NCI-H2107 treated with DMSO at 0.1 percent for 48 hours (cell line): Measurements from ENCODE around the gene KLC1.

Experiments
- DNase-seq: peaks from one replicate; lab custom pipeline; 2025; ENCODE audit not compliant: unreplicated experiment; lab: John Stamatoyannopoulos, UW

KLC1 gene

DNA sequence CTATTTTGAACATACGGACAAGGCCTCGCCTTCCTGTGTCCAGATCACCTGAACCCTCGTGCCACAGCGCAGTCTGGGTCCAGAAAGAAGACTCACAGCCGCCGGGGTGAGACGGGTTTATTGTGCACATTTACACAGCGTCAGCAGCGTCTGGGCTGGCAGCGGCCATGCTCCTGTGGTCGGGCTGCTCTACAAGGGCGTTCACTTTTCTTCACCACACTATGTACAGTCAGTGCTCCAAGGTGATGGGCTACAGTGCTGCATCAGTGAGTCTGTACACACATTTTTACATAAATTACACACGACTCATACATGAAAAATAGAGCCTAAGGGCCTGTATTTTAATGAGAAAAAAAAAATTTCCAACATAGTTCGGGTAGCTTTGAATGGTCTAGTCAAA lies 104.6 kb downstream of the KLC1 start:
- no peak for DNase-seq

DNA sequence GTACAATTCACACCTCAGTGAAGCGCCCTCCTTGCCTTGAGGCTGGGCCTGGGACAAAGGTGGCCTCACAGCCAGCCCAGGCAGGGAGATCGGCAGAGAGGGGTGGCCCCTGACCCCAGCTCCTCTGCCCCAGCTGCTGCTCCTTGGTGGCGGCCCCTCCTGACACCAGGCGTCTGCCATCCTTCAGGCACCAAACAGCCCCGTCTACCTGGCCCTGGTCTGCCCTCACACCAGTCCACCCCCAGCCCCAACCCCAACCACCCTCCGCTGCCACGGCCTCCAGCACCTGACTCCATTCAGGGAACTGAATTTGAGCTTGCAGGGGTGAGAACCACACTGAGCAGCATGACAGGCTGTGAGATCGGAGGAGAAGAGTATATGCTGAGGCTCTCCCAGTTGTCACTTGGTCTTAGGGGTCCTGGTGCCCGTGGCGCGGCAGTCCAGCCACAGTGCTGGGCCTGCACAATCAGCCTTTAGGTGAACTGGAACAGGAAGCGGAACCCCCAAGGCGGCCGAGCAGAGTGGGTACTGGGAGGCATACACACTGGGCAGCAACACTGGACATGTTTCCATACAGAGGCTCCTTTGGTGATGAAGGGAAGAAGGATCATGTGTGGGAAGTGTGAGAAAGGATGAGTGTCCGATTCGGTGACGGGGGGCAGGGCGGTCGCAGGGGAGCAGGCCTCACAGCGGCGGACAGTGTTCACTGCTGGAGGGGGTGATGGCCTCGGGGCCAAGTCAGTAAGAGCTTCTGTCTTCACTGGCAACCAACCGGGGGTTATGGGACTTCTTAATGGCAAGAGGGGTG lies 105.3 kb downstream of the KLC1 start:
- DNase-seq = no peak

DNA sequence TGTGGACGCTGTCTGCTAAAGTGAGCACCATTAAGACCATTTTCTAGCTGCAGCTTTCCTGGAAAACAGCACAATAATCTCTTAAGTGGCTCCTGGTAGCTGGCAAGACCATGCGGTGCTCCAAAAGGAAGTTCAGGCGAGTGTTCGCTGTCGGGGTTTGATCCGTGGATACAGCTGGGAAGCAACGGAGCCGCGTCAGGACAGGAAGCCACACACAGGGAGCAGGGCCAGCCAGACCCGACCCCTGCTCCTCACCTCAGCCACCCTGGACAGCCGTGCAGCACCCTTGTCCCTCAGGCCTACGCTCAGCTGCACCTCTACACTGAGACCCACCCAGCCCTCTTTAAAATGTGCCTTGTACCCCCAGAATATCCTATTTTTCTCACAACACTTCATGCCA lies 106.0 kb downstream of the KLC1 start:
- DNase-seq = no peak

DNA sequence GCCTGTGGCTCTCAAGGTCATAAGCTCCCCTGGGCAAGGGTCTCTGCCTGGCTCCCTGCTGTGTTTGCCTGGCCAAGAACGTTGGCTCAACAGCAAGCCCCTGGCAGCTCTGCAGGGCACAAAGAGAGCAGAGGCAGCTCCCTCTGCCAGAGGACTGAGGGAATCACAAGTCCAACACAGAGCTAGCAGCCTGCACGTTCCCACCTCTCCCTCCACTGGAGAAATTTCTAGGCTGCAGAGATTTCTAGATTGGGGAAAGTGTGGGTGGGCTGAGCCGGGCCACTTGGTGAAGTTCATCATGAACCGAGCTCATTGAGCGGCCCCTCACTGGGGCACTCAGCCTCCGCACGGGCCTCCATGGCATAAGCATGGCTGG lies 106.4 kb downstream of the KLC1 start:
- DNase-seq = no peak

DNA sequence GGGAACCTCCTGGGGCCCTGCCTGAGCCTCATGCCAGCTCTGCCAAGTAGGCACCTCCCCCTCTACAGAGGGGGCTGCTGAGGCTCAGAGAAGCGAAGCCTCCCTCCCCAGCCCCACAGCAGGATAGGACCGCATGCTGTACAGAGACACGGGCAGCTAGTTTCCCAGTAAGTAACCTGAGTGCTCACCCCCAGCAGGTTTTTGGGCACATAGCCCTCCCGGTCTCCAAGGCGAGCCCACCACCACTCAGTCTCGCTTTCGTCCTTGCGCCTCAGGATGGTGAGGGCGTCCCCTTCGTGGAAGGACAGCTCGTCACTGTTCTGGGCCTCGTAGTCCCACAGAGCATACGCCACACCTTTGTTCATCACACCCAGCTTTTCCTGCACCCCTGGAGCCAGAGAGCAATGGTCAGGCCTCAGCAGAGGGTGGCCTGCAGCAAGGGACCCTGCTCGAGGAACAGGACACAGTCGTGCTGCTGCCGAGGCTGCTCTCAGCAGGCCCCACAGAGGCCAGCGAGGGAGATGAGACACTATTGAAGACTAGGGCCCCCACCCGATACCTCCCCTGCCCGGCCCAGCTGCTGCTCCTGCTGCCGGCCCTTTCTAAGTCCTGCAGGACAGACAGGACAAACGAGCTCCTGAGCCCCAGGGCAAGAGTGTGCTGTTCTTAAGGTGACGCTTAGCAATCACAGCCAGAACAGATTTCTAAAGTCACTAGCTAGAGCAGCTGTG lies 107.0 kb downstream of the KLC1 start:
- DNase-seq = no peak

DNA sequence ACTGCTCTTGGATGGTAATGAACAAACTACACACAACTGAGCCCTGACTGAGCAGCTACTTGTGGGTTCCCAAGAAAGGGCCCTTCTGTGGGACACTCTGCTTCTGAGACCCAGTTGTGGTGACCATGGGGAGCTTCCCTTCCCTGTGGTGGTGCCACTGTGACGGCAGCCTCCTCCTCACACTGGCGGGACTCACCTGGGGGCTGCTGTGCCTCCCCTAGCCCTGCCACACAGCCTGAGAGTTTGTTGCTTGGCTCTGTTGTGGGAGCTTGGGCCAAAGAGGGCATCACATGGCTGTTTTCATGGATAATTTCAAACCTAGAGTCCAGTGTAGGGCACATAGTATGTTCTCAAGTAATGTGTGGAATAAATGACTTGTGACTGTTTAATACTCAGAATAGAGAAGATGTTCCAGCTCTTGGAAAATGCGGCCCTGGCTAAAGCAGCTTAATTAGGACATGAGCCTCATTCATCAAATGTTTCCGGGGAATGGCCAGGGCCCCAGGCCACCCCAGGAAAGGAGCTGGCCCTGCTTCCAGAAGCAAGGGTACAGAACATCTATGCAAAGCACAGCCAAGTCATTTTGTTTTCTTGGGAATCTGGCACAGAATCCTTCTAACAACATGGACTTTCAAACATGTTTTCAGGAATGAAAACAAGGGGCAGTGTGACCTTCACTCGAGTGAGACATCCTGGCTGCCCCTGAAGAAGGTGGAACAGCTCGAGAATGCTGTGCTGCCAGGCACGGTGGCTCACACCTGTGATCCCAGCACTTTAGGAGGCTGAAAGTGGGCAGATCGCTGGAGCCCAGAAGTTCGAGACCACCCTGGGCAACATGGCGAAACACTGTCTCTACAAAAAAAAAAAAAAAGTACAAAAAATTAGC lies 107.8 kb downstream of the KLC1 start:
- no peak for DNase-seq

DNA sequence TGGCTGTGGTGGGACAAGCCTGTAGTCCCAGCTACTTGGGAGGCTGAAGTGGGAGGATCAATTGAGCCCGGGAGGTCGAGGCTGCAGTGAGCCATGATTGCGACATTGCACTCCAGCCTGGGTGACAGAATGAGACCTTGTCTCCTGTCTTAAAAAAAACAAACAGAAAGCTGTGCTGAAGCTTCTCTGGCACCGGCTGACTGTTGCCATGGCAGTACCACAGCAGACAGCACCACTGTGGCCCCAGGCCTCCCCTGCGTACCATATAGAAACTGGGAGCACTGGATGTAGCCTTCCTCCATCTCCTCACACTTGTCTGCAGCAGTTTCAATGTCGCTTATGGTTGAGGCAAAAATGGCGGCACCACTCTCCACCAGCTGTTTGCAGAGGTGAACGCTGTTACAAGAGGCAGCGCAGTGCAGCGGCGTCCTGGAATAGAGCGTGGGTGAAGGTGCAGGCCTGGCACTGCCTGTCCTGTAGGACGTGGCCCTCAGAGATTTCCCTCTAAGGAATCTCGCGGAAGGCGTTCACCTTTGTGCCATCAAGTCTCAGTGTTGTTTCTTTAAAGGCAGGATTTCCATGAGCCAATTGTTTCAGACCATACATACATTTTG lies 108.5 kb downstream of the KLC1 start:
- no peak for DNase-seq

DNA sequence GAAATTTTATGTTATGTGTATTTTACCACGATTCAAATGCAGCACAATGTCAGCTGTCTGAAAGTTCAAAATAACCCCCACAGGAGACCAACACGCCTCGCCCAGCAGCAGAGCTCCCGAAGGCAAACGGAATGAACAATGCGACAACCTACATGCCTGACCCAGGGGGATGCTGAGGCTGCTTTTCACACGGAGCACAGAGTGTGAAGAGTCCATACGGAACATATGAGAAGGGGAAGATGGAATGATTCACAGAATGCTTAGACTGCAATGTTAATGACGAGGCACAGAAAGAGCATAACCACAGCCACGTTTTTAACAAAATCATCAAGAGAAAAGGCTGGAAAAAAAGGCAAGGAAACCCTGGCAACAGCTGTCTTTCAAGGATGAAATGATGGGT lies 109.2 kb downstream of the KLC1 start:
- DNase-seq = no peak

DNA sequence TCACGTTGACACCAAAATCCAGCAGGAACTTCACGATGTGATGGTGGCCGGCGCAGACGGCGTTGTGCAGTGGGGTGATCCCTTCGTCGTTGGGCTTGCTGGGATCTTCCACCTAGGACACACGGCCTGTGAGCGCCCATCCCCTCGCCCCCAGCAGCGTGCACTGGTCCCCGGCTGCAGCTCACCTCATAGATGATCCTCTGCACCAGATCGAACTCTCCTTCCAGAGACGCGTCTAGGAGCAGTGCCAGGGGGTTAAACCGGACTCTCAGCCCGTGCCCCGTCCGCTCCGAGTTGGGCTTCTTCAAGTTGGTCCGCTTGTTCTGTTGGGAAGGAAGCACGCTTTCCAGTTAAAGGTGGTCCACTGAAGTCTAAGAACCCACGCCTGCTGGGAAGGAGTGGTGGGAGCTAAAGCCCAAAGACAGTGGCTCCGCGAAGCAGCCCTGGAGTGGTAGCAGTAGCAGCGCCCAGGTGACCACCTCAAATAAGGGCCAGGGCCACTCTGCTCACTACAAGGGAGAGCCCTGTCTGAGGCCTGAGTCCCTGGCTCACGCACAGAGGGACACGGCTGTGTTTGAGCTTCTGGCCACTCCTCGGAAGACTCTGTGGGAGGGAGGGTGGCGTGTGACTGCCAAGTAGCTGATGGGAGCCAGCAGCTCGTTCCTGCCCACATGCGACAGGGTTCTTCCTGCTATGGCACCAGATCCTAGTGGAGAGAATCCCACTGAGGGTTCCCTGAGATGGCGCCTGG lies 109.9 kb downstream of the KLC1 start:
- DNase-seq = no peak

DNA sequence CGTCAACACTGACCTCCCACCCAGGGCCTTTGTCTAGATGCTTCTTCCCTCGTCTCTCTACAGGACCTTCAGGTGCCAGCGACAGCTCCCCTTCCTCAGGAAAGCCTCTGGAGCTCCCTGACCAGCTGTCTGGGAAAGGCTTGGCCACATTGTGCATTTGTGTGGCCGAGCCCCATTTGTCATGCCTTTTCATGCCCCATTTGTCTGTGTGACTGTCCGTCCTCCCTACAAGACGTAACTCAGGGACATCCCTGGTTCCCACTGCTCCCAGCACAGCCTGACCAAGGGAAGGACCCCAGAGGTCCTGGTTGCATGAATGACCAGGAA lies 110.4 kb downstream of the KLC1 start:
- no peak for DNase-seq

DNA sequence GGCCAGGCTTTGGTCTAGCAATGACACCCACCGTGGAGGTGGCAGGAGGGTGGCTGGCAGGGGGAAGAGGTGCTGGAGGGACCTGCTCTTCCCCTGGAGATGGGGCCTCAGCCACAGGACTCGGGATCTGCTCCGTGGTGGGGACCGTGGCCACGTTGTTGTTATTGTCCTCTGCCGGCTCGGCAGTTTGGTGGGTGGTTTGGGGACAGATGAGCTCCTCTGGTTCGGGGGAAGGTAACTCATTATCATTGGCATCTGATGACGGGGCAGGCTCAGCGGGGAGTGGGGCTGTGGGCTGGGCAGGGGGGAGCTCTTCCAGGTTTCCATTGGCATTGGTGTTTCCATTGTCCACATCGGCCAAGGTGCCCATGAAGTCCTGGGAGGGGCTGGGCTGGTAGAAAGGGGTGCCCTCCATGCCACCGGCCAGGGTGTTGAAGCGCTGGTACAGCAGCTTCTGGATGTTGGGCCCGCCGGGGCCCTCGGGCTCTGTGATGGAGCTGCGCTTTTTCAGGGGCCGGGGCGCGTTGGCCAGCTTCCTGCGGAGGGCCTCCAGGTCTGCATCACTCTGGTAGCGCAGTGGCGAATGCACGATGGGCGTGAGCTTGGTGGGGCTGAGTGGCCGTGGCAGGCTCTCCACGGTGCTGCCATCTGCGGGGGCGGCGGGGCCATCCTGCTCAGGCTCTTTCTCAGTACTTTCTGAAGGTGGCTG lies 110.9 kb downstream of the KLC1 start:
- DNase-seq = no peak

DNA sequence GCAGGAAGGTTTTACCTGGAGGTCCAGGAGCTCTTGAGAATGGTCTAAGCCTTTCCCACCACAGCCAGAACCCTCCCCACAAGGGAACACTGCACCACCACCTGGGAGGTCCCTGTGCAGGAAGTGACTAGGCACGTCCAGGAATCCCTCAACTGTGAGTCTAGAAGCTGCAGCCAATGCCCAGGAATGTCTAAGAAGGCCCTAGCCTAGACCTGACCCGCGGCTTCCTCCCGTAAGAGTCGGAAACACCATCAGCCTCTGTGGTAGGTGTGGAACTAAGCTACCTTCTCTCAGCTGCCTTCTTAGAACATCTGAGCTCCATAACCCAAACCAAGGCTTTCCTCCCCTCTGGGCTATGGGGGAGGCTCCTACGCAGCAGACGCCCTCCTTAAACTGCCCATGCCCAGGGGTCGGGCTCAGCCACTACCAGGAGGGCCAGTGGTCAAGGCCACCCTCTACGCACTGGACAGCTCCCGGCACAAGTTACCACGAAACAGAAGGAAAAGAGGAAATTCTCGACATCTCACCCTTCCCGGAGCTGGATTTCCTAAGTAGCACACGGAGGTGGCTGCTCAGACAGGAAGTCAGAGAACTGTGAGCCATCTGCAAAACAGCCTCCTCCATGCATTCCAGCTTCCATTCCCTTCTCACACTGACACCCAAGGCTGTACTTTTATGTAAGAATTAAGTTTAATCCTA lies 112.1 kb downstream of the KLC1 start:
- no peak for DNase-seq

DNA sequence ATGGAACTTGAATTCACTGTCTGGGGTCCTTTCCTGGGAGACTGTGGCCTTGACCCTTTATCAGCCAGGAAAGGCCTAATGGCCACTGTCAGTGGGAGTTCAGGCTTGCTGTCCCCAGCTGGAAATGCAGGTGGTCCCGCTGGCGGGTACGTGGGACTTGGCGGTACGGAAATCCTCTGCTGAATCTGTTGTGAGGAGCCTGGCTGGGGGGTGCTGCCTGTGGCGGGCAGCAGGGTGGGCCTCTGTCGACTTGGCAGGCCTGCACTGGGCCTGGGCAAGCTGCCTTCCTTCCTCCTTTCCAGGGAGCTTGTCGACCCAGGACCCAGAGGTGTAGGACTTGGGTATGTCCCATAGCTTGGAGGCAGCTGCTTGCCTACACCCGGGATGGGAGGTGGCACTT lies 112.9 kb downstream of the KLC1 start:
- DNase-seq = no peak

DNA sequence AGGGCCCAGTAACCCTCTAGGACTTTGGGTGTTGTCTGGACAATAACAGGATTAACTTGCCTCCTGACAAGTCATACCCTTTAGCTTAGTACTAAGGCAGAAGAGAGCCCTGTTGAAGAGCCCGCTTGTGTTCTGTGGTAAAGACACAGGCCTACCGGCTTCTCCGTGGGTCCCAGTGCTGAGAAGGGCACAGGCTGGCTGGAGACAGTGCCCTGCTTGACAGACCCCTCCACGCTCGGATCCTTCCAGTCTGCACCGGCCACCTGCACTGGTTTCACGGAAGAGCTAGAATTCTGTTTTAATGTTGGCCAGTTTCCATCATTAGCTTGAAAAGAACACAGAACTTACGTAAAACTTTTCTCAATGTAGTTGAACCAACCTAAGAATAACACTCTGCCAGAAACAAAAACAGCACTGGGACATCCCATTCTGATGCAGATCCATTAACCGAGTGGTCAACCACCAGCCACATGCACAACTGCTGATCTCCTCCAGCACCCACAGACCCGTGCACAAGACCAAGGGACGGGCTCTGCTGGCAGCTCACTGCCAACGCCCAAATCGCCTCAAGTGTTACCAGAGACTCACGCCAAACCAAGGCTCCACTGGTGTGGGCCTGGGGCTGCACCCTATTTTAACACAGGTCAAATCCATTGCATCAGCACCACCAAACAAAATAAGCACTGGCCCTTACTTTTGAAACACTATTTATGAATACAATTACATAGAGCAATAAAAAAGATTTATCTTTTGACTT lies 113.7 kb downstream of the KLC1 start:
- no peak for DNase-seq

DNA sequence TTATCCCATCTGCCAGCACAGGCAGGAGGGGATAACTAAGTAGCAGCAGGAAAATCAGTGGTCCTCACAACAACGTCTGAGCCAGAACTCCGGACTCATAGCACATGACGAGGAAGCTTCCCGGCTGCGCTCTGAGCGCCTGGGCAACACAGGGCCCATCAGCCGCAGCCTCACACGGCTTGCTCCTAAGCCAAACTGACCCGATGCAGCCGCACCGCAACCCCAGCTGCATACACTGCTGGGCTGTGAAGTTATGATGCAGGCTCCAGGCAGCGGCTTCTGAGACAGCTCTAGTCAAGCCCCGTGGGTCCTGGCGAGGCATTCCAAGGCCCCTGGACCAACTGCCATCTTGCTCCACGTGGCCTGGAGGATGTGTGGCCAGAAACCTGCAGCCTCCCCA lies 114.7 kb downstream of the KLC1 start:
- no peak for DNase-seq

DNA sequence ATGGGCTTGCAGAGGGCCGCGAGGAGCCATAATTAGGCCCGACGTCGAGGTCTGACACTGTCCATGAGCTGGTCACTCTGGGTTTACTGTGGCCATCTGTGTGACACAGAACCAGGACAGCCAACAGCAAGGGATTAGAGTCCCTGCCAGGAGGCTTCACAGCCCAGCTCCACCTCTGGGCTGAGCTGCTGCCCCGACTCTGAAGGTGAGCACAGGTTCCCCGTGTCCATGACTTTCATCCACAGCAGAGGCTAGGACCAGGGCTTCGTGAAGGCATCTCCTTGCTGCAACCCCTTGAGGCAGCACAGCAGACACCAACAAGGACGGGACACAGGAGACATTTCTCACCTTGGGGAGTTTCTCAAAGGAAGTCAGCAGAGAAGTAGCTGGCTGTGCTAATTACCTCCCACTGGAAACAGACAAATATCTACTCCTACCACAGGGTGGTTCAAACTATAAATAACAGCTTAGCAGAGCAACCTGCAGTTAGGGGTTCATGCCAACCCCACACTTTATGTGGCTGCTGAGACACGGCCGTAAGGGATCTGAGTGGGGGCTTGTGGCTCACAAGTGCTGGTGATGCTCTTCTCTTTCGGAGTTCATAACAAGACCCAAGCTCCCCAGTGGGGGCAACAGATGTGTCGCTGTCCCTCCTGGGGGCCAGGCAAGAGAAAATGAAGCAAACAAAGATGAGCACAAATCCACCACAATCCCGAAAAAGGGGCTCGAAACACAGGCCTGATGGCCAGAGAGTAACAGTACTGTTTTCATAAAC lies 115.8 kb downstream of the KLC1 start:
- no peak for DNase-seq

DNA sequence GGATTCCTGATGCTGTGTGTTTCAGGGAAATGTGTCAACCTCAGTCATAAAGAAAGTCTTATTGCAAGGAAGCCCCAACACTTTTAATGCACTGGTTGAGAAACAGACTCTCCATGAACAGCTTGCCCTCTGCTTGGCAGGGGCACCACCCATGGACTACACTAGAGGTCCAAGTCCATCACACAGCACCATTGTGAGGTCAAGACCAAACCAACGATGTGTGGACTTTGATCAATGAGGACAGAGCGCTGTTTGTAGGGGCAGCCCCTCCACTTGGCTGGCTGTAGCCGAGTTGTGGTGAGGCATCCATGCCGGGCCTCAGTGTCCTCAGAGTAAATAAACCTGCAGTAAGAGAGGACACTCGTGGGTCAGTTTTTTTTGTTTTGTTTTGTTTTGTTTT lies 116.4 kb downstream of the KLC1 start:
- no peak for DNase-seq

DNA sequence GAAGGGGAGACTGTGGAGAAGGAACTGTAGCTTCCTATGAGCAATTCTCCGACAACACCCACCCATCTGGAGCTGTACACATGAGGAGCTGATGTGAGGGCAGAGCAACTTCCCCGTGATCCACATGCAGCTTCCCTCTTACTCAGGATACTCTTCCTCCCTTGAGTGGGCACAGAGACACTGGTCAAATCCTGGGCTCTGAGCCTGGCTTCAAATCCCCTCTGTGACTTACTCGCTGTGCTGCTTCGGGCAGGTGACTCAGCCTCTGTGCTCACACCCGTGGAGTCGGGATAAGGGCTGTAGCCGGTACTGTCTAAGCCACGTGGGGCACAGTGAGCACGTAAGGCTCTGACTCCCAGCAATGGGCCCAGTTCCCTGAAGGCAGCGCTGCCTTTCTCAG lies 117.7 kb downstream of the KLC1 start:
- no peak for DNase-seq
